Urinary bladder (tissue), 4 donors: Measurements from ENCODE around the gene GIPC3. TPM values are rescaled to one million over a fixed set of nuclear protein-coding genes. Genes with fewer than 3 reads are reported as not detected.
"Not testable (repeated sequence)": the region's sequence is repeated elsewhere in the genome, so short reads cannot be mapped to it uniquely, and the experiment has no call there.

Experiments used
- DNase-seq: peaks from one replicate; pipeline ENCODE4 v3.0.0-alpha.2; 2015; ENCODE audit errors: extremely low spot score
- H3K27ac ChIP-seq: one replicate; pipeline ENCODE4 v1.5.1; 2013; ENCODE audit warnings: low read depth, mild to moderate bottlenecking, moderate library complexity
- H3K36me3 ChIP-seq: one replicate; pipeline ENCODE4 v1.6.1; 2013; ENCODE audit warnings: mild to moderate bottlenecking, moderate library complexity; ENCODE audit not compliant: insufficient read depth
- H3K4me1 ChIP-seq: one replicate; pipeline ENCODE4 v1.6.1; 2013; ENCODE audit warnings: mild to moderate bottlenecking, moderate library complexity; ENCODE audit not compliant: insufficient read depth
- H3K4me3 ChIP-seq: one replicate; pipeline ENCODE4 v1.5.1; 2013; ENCODE audit warnings: low read depth, low read length
- WGBS: extraction: QIAGEN DNeasy Blood & Tissue Kit; methylation state at CpG from one replicate; pipeline ENCODE4 v1.1.7; 2013; 5-methylcytosine and 5-hydroxymethylcytosine counted together
- polyA plus RNA-seq: library from polyadenylated mRNA; stranded (reverse); fragments of 200-250 nt; gene quantifications from one replicate; pipeline ENCODE4 v1.2.3, GENCODE V29; 2013
- total RNA-seq: library from RNA; depleted of rRNA; stranded (reverse); fragments of >200 nt; gene quantifications from one replicate; pipeline ENCODE4 v1.2.3, GENCODE V29; 2014
- donor health status: healthy with polysubstance abuse.
- donor health status: healthy.

The GIPC3 gene
- total and polyA plus RNA-seq, 2 donors, result 0.11 to 0.94 TPM

- WGBS, result under 1% methylated on average over 60 of the region's 60 CpGs
- DNase-seq, result no peak
- H3K4me1 ChIP-seq, result no peaks in the 10 kb centered on the region
- peak overlapping the region; percentile 44 for H3K27ac ChIP-seq
- H3K36me3 ChIP-seq, result no peaks in the 10 kb centered on the region
- H3K4me3 ChIP-seq, result peak overlapping the region; percentile 95
Observed at GRCh38 chr19:3556978-3557460, 28.3 kb upstream of the GIPC3 start.

GRCh38 chr19:3557461-3558248 is 27.6 kb upstream of the GIPC3 start, which contains the start of gene MFSD12:
Gene MFSD12 (minus strand): TSS chr19:3557586. CDS start chr19:3557403, 183 bp downstream.
- Histone ChIP-seq H3K4me1 (no peaks in the 10 kb centered on the region), H3K27ac (peak within 1 kb of the TSS; percentile 44), H3K36me3 (no peaks in the 10 kb centered on the region), H3K4me3 (peak within 1 kb of the TSS; percentile 95)
- WGBS, result under 1% methylated on average over 81 of the region's 81 CpGs
- peak; percentile 80 for DNase-seq

DNA sequence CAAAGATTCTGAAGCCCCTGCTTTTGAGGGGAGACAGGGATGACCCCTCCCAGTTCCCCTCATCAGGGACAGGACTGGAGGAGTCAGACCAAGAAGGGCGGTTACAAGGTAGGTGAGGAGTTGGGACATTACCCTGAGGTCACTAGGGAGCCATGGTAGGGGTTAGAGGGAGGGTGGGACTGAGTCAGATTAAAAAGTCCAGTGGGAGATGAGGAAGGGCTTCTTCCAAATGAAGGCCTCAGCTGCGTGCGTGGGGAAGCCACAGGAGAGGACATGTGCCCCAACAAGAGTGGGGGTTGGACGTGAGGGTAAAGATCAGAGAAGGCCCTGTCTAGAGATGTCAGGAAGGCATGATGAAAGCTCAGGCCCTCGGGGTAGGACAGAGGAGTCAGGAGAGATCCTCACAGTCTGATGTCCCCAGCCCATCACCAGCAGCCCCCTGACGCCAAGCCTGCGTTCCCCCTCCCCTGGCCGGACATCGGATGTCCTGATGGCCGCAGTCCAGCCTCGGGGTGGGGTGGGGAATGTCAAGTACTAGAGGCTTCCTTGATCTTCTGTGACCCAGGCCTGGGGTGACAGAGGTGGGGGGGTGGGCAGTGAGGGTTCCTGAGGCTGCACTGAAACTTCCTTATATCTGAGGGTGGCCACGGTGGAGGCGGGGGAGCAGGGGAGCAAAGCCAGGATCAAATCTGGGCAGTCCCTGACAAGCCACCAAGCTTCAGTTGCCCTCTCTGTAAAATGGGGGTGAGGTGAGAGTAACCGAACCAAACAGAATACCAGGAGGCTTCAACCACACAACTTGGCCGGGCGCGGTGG is 21.4 kb upstream of the GIPC3 start:
- no peak overlapping the region for H3K4me3 ChIP-seq
- no peak overlapping the region for H3K27ac ChIP-seq
- no peaks in the 10 kb centered on the region for H3K36me3 ChIP-seq
- H3K4me1 ChIP-seq, result no peaks in the 10 kb centered on the region
- no peak for DNase-seq
- 80% methylated on average over 17 of the region's 17 CpGs for WGBS

DNA sequence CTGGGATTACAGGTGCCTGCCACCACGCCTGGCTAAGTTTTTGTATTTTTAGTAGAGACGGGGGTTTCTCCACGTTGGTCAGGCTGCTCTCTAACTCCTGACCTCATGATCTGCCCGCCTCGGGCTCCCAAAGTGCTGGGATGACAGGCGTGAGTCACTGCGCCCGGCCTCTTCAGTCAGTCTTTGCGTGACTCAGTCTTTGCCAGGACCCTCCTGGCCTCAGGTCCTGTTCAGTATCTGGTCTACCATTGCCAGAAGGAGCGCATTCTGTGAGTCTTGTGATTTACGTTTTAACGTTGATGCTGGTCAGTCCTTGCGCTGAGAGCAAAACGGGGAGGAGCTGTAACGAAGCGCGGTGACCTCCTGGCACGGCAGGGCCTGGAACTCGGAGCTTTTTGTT is 20.1 kb upstream of the GIPC3 start:
- WGBS, result 87% methylated on average over 19 of the region's 19 CpGs
- H3K27ac ChIP-seq, result no peak overlapping the region
- no peaks in the 10 kb centered on the region for H3K36me3 ChIP-seq

GRCh38 chr19:3570042-3570441 is 15.2 kb upstream of the GIPC3 start:
- not testable (repeated sequence) for DNase-seq, H3K4me1 ChIP-seq, H3K4me3 ChIP-seq, H3K27ac ChIP-seq, H3K36me3 ChIP-seq
- WGBS, result 76% methylated on average over 11 of the region's 11 CpGs

More for the DNA sequence above, 20.1 kb upstream of the GIPC3 start:
- Histone ChIP-seq H3K4me1 (no peaks in the 10 kb centered on the region), H3K4me3 (no peak overlapping the region)
- DNase-seq, result no peak

DNA sequence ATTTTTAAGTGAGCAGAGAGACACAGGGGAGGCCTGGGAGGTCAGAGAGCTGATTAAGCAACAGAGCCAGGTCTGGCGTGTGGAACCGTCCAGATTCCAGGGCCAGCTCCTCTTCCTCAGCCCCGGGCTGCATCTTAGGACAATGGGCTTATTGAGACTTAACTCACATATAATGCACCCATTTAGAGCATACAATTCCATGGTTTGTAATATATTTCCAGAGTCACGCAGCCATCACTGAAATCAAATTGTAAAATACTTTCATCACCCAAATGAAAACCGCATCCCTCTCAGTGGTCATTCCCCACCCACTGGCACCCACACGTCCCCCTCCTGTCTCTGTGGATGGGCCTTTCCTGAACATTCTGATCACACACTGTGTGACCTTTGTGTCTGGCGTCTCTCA is 14.7 kb upstream of the GIPC3 start:
- Histone ChIP-seq H3K4me3 (no peak overlapping the region), H3K36me3 (no peaks in the 10 kb centered on the region), H3K4me1 (no peaks in the 10 kb centered on the region), H3K27ac (no peak overlapping the region)
- no peak for DNase-seq
- WGBS, result 88% methylated on average over 7 of the region's 7 CpGs

GRCh38 chr19:3572132-3572854 is 13.0 kb upstream of the GIPC3 start:
- H3K36me3 ChIP-seq, result no peaks in the 10 kb centered on the region
- no peak overlapping the region for H3K27ac ChIP-seq
- 1% methylated on average over 48 of the region's 48 CpGs for WGBS
- peaks cover 3% of the 10 kb centered on the region for H3K4me1 ChIP-seq
- peak; percentile 97 for DNase-seq
- peak overlapping the region; percentile 94 for H3K4me3 ChIP-seq

DNA sequence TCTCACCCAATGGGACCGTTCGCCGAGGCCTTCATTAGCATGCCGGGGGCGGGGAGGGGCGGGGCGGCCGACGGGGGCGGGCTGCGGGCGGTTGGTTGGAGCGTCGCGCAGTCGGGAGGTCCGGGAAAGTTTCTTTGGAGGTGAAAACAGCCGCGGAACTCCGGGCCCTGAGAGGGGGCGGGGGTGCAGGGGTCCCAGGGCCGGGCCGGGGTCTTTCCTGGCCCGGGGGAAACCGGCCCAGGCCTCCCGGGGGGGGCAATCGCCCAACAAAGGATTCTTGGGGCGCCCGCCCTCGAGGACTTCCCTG is 12.5 kb upstream of the GIPC3 start, which contains the start of gene HMG20B:
Gene HMG20B (plus strand): TSS at position 90 of the 307 bp plus-strand sequence. CDS start 366 bp downstream, outside the sequence.
- DNase-seq, result no peak
- peaks cover 3% of the 10 kb centered on the region for H3K4me1 ChIP-seq
- H3K36me3 ChIP-seq, result no peaks in the 10 kb centered on the region
- peak within 1 kb of the TSS; percentile 45 for H3K27ac ChIP-seq
- under 1% methylated on average over 30 of the region's 30 CpGs for WGBS
- H3K4me3 ChIP-seq, result peak within 1 kb of the TSS; percentile 94

DNA sequence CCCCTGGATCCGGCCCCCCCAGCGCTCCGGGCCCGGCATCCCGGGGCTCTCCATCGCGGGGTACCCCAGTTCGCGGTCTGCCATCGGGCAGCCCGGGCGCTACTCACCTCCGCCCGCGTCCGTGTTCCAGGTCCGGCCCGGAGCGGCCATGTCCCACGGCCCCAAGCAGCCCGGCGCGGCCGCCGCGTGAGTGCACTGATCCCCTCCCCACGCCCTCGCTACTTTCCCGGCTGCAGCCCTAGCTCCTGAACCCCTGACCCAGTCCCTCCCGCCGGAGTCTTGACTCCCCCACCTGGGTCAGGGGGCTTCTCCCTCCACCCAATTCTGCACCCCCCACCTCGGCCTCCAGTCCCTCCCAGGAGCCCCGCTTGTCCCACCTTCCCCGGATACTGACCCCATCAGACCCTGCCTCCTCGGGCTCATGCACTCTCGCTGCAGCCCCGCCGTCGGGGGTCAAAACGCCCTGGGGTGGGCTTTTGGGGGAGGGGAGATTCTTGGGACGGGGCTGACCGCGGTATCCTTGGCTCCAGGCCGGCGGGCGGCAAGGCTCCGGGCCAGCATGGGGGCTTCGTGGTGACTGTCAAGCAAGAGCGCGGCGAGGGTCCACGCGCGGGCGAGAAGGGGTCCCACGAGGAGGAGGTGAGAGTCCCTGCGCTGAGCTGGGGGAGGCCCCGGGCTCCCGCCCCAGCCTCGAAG is 12.0 kb upstream of the GIPC3 start:
- no peaks in the 10 kb centered on the region for H3K36me3 ChIP-seq
- H3K4me1 ChIP-seq, result peaks cover 3% of the 10 kb centered on the region
- under 1% methylated on average over 60 of the region's 60 CpGs for WGBS
- DNase-seq, result no peak
- peak overlapping the region; percentile 45 for H3K27ac ChIP-seq
- H3K4me3 ChIP-seq, result peak overlapping the region; percentile 94

DNA sequence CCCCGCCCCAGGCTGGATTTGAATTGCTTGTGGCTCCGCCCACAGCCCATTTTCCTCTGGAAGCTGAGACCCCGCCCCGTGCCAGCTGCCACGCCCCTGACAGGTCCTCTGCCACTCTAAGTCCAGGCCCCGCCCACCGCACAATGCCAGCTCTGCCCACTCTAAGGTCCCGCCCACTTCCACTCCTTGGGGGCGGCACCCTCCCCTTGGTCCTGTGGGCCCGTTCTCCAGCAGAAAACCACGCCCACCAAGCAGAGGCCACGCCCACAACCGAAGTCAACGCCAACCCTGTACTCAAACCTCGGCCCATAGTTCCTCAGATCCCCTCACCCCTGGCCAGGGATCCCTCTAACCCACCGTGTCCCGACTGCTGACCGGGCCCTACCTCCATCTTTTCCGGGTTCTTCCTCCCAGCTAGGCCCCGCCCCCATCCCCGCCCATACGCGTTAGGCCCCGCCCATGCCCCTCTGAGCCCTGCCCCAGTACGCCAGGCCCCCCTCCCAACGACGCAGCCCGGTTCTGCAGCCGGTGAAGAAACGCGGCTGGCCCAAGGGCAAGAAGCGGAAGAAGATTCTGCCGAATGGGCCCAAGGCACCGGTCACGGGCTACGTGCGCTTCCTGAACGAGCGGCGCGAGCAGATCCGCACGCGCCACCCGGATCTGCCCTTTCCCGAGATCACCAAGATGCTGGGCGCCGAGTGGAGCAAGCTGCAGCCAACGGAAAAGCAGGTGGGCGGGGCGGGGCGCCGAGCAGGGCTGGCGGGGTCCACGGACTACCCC is 11.2 kb upstream of the GIPC3 start:
- peak overlapping the region; percentile 94 for H3K4me3 ChIP-seq
- no peak for DNase-seq
- peaks cover 3% of the 10 kb centered on the region for H3K4me1 ChIP-seq
- H3K36me3 ChIP-seq, result no peaks in the 10 kb centered on the region
- no peak overlapping the region for H3K27ac ChIP-seq
- 56% methylated on average over 55 of the region's 55 CpGs for WGBS

DNA sequence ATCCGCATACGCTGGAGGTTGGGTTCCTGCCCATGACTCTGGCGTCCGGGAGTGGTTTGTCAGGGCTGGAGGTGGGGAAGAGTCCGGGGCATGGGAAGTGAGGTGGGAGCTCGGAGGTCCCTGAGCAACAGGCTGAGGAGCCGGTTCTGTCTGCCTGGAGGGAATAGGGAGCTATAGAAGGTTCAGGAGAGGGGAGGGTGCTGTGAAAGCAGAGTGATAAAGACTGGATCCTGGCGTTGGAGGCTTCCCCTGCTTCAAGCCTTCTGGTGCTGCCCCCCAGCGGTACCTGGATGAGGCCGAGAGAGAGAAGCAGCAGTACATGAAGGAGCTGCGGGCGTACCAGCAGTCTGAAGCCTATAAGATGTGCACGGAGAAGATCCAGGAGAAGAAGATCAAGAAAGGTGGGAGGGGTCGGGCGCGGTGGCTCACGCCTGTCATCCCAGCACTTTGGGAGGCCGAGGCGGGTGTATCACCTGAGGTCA is 10.0 kb upstream of the GIPC3 start:
- DNase-seq, result no peak
- 91% methylated on average over 19 of the region's 19 CpGs for WGBS
- Histone ChIP-seq H3K27ac (no peak overlapping the region), H3K4me1 (peaks cover 3% of the 10 kb centered on the region), H3K36me3 (no peaks in the 10 kb centered on the region), H3K4me3 (no peak overlapping the region)

DNA sequence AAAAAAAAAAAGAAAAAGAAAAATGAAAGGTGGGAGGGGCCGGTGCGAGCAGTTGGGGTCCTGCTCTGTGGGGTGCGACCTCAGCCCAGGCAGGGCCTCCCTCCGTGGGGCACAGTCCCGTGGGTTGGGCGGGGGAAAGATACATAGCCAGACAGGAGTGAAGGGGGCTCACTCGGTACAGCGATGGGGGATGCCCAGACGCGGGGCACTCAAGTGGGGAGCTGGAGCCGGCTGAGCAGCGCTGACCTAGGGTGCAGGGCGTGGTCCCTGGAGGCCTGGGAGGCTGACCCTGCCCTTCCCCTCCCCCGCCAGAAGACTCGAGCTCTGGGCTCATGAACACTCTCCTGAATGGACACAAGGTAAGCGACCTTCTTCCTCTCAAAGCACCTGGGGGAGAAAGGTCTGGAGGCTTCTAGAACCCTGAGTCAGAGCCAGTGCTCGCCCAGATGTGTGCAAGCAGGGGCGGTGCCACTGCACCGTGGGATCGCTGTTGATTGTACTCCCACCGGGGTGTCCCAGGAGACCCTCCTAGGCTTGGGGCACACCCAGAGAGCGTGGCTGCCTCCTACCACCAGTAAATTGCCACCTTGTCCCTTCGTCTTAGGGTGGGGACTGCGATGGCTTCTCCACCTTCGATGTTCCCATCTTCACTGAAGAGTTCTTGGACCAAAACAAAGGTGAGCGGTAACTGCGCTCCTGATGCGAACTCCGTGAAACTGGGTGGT is 9.2 kb upstream of the GIPC3 start:
- Histone ChIP-seq H3K36me3 (no peaks in the 10 kb centered on the region), H3K4me1 (peaks cover 3% of the 10 kb centered on the region), H3K4me3 (peak overlapping the region; percentile 33), H3K27ac (no peak overlapping the region)
- DNase-seq, result no peak
- 76% methylated on average over 29 of the region's 29 CpGs for WGBS
